GM19463 (cell line): ENCODE data around the gene H2BK1.

Experiments
- ATAC-seq: cut with Tn5 transposase; IDR thresholded peaks from one replicate; pipeline ENCODE4 v1.9.1; 2021; ENCODE audit warnings: mild to moderate bottlenecking, moderate library complexity; ENCODE audit not compliant: unreplicated experiment

The H2BK1 gene

GRCh38 chr7:151205730-151206129 is 4.6 kb downstream of the H2BK1 start:
- ATAC-seq = no peak

GRCh38 chr7:151204383-151205032 is 5.8 kb downstream of the H2BK1 start:
- no peak for ATAC-seq

GRCh38 chr7:151202836-151203235 is 7.5 kb downstream of the H2BK1 start:
- no peak for ATAC-seq

DNA sequence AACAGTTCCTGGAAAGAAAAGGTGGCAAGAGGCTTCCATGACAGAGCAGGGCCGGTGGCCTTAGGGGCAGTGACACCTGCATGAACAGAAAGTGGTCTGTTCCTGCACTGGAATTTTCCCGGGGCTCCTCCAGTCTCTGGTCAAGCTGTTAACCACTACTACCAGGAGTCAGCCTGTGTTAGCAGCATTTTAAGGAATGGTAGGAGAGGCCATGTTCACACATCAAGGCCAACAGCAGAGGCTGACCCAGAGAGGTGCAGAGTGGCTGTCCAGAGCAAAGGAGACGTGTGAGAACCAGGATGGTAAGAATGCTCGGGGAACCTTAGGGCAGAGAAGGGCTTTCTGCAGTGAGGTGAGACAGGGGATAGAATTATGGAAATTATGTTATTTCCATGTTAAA is 8.5 kb downstream of the H2BK1 start:
- ATAC-seq = no peak

DNA sequence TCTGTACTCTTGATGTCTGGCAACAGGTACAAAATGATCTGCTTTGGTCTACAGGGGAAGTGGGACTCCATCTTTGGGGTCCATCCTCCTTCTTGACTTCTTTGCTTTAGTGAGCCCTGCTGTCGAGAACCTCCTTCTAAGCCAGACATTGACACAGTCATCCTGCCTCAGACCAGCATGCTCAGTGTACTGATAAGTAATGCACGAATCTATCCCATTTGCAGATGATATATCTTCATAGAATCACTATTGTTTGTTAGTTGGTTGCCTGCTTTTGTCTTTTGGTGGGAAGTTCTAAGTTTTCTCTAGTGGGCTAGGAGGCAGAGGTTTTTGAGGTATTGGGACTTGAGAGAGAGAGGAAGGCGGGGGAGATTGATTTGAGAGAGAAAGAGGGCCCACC is 8.9 kb downstream of the H2BK1 start:
- no peak for ATAC-seq

- ATAC-seq = no peak
Measured at GRCh38 chr7:151198945-151199848, 11.1 kb downstream of the H2BK1 start.

- no peak for ATAC-seq
Measured at GRCh38 chr7:151197932-151198331, 12.4 kb downstream of the H2BK1 start.

- no peak for ATAC-seq
Measured at GRCh38 chr7:151195616-151196450, 14.5 kb downstream of the H2BK1 start.

DNA sequence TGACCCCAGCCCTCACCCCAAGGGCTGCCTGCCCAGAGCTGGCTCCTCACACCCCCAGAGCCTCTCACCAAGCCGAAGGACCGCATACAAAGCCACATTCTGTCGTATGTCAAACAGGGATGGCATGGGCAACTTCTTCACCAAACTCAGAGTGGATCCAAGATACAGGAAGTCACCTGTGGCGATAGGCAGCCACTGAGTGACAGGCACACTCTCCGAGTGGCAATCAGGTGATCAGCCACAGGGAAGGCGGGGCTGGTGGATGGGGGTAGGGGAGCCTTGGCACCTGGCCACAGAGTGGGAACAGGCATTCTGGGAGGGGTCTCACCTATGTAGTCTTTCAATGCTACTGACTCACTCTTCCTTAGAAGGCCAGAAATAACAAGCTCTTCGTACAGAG is 16.1 kb downstream of the H2BK1 start:
- no peak for ATAC-seq

- ATAC-seq = no peak
Measured at GRCh38 chr7:151193203-151193978, 16.9 kb downstream of the H2BK1 start.

DNA sequence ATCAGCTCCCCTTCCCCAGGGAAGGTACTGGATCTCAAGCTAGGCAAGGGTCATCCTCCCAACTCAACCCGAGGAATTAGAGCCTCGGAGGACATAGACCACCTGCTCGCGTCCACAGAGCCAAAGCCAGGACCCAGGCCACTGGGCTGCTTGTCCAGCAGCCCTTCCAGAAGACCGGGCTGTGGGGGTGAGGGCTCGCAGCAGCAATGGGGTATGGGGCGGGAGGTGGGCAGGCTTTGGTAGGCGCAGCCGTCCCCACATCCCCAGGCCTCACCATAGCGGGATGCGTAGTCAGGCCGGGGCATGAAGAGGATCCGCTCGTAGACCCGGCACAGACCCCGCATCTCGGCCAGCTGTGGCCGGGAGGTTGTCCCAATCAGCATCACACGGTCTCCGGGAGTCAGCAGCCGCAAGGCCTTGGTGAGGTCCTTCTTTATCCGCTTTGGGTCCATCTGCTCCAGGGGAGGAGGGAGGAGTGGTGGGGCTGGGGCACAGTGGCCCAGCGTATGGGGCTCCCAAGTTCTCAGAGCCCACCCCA is 18.2 kb downstream of the H2BK1 start:
- no peak for ATAC-seq

DNA sequence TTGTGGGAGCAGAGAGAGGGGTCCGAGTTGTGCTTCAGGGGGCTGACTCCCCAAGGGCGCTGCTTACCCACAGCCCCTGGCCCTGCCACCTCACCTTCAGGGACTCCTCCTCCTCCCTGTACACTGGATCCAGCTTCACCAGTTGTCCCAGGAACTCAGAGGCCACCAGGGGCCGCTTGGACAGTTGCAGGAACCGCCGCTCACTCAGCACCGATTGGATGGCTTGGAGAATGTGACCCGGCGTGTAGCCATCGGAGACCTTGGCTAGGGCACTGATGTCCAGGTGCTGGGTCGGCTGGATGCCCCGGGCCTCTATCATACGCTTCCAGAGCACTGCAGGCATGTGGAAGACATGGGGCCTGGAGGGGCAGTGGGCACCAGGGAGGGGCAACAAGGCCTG is 18.7 kb downstream of the H2BK1 start:
- ATAC-seq = no peak

- no peak for ATAC-seq
Measured at GRCh38 chr7:151189038-151189437, 21.2 kb downstream of the H2BK1 start.

- ATAC-seq = peak; percentile 44
Measured at GRCh38 chr7:151188252-151188542, 22.1 kb downstream of the H2BK1 start.

- ATAC-seq = no peak
Measured at GRCh38 chr7:151187409-151188251, 22.7 kb downstream of the H2BK1 start.

DNA sequence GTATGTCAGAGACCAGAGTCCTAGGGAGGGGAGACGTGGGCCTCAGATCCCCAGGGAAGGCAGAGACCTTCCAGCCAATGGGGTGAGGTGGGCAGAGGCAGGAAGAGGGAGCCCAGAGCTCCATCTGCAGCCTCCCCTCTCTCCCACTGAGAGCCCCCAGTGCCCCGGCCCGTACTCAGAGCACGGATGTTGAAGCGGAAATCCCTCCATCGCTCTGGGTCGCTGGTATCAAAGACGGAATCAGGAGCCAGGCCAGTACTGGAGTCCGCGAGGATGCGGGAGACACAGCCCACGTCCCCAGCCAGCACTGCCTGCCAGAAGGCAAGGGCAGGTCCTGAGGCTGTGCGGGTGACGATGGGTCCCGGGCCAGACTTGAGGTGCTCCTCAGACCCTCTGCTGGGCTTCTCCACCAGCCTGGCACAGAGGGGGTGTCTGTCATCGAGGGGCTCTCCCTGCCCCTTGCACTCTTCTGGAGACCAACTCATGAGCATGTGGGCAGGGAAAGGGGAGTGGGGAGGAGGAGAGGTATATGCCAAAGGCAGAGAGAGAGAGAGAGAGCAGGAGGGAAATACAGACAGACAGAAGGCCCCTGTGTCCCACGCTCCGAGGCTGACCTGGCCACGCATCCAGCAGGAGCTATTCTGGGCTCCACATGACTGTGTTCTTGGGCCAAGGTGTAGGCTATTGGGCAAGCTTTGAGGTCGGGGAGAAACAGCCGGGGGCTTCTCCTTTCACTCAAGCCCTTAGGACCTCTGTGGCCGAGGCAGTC is 23.5 kb downstream of the H2BK1 start, which contains the start of gene ASB10:
Gene ASB10, minus strand, starts transcription at position 611 of the 769 bp plus-strand sequence. Its CDS starts 120 bp downstream, at position 491.
- no peak for ATAC-seq

GRCh38 chr7:151185762-151186639 is 24.3 kb downstream of the H2BK1 start:
- ATAC-seq = no peak

GRCh38 chr7:151181011-151181431 is 29.3 kb downstream of the H2BK1 start:
- ATAC-seq = no peak
